NCI-H1092 treated with DMSO at 0.1 percent for 48 hours (cell line): ENCODE data around the gene GAD1.

ENCODE experiments used
- DNase-seq: peaks from one replicate; lab custom pipeline; 2025; lab: John Stamatoyannopoulos, UW

GAD1 gene

GRCh38 chr2:170845343-170845742 is 28.7 kb downstream of the GAD1 start:
- DNase-seq: no peak

GRCh38 chr2:170846314-170846713 is 29.6 kb downstream of the GAD1 start:
- no peak for DNase-seq

- no peak for DNase-seq
Observed at GRCh38 chr2:170847716-170848115, 31.0 kb downstream of the GAD1 start.

- no peak for DNase-seq
Observed at GRCh38 chr2:170848587-170848986, 31.9 kb downstream of the GAD1 start.

- DNase-seq: no peak
Observed at GRCh38 chr2:170850251-170850650, 33.6 kb downstream of the GAD1 start.

- DNase-seq: no peak
Observed at GRCh38 chr2:170851635-170852034, 34.9 kb downstream of the GAD1 start.

- no peak for DNase-seq
Observed at GRCh38 chr2:170856066-170856465, 39.4 kb downstream of the GAD1 start.

GRCh38 chr2:170862286-170862902 is 45.7 kb downstream of the GAD1 start:
- no peak for DNase-seq

- DNase-seq: no peak
Observed at GRCh38 chr2:170863087-170863486, 46.4 kb downstream of the GAD1 start.

GRCh38 chr2:170869036-170869435 is 52.3 kb downstream of the GAD1 start:
- no peak for DNase-seq

- DNase-seq: no peak
Observed at GRCh38 chr2:170869461-170869860, 52.8 kb downstream of the GAD1 start.

- peak; percentile 80 for DNase-seq
Observed at GRCh38 chr2:170873035-170873692, 56.5 kb downstream of the GAD1 start.

- DNase-seq: no peak
Observed at GRCh38 chr2:170878066-170878465, 61.4 kb downstream of the GAD1 start.

- no peak for DNase-seq
Observed at GRCh38 chr2:170878505-170878904, 61.8 kb downstream of the GAD1 start.

GRCh38 chr2:170881840-170882239 is 65.2 kb downstream of the GAD1 start:
- no peak for DNase-seq

GRCh38 chr2:170882758-170883157 is 66.1 kb downstream of the GAD1 start:
- DNase-seq: no peak

GRCh38 chr2:170883683-170884082 is 67.0 kb downstream of the GAD1 start:
- no peak for DNase-seq

GRCh38 chr2:170885130-170885791 is 68.6 kb downstream of the GAD1 start:
- DNase-seq: no peak

GRCh38 chr2:170886386-170886785 is 69.7 kb downstream of the GAD1 start:
- DNase-seq: no peak

- DNase-seq: no peak
Observed at GRCh38 chr2:170887496-170887895, 70.8 kb downstream of the GAD1 start.

GRCh38 chr2:170887896-170888295 is 71.2 kb downstream of the GAD1 start:
- DNase-seq: no peak

GRCh38 chr2:170891893-170892292 is 75.2 kb downstream of the GAD1 start:
- DNase-seq: no peak

GRCh38 chr2:170892391-170892951 is 75.8 kb downstream of the GAD1 start:
- DNase-seq: no peak
